GM21529 (cell line): ENCODE results near the gene TMEM184A.
"Not testable (repeated sequence)": the region's sequence is repeated elsewhere in the genome, so short reads cannot be mapped to it uniquely, and the experiment has no call there.

ENCODE experiments used
- ATAC-seq: cut with Tn5 transposase; IDR thresholded peaks from one replicate; pipeline ENCODE4 v1.9.1; 2021; ENCODE audit not compliant: unreplicated experiment

TMEM184A gene

GRCh38 chr7:1529383-1530116 is 26.5 kb downstream of the TMEM184A start:
- no peak for ATAC-seq

GRCh38 chr7:1526271-1526754 is 29.7 kb downstream of the TMEM184A start:
- no peak for ATAC-seq

- no peak for ATAC-seq
These were observed 30.6 kb downstream of the TMEM184A start for GRCh38 chr7:1525409-1525808.

- ATAC-seq = no peak
These were observed 32.2 kb downstream of the TMEM184A start for GRCh38 chr7:1523844-1524243.

- ATAC-seq = no peak
These were observed 32.8 kb downstream of the TMEM184A start for GRCh38 chr7:1523208-1523607.

- no peak for ATAC-seq
These were observed 34.5 kb downstream of the TMEM184A start for GRCh38 chr7:1521456-1521855.

- no peak for ATAC-seq
These were observed 35.3 kb downstream of the TMEM184A start for GRCh38 chr7:1520539-1521234.

GRCh38 chr7:1519322-1519922 is 36.6 kb downstream of the TMEM184A start:
- ATAC-seq = not testable (repeated sequence)

- no peak for ATAC-seq
These were observed 39.3 kb downstream of the TMEM184A start for GRCh38 chr7:1516586-1517251.

GRCh38 chr7:1515509-1515967 is 40.5 kb downstream of the TMEM184A start:
- ATAC-seq = not testable (repeated sequence)

GRCh38 chr7:1514995-1515401 is 41.0 kb downstream of the TMEM184A start:
- ATAC-seq = no peak

- ATAC-seq = no peak
These were observed 41.6 kb downstream of the TMEM184A start for GRCh38 chr7:1514407-1514806.

- no peak for ATAC-seq
These were observed 42.3 kb downstream of the TMEM184A start for GRCh38 chr7:1513657-1514095.

- peak; percentile 58 for ATAC-seq
These were observed 43.0 kb downstream of the TMEM184A start for GRCh38 chr7:1512781-1513656.

GRCh38 chr7:1511444-1512422 is 44.3 kb downstream of the TMEM184A start:
- no peak for ATAC-seq

GRCh38 chr7:1510780-1511154 is 45.2 kb downstream of the TMEM184A start:
- no peak for ATAC-seq

GRCh38 chr7:1509226-1509625 is 46.8 kb downstream of the TMEM184A start:
- ATAC-seq = no peak

GRCh38 chr7:1508277-1508758 is 47.7 kb downstream of the TMEM184A start:
- ATAC-seq = no peak
